Testis (tissue), 2 donors: ENCODE data around the gene DNM3.

Experiments
- POLR2A ChIP-seq: fragments of 450-650 bp; IDR thresholded peaks from one replicate; pipeline ENCODE4 v1.6.1; 2017; ENCODE audit warnings: antibody characterized with exemption, mild to moderate bottlenecking, moderate library complexity
- TF ChIP-seq, protein P1 (sequence below), 3 experiments: fragments of 450-650 bp in 2 of 3; fragments of 200-600 bp in 1 of 3; sonication (generic) in 1 of 3; IDR thresholded peaks; one replicate each; pipeline ENCODE4 v1.5.1; 2016 to 2019; ENCODE audit warnings: antibody characterized with exemption in 3 of 3, mild to moderate bottlenecking in 2 of 3, moderate library complexity in 1 of 3

DNA sequence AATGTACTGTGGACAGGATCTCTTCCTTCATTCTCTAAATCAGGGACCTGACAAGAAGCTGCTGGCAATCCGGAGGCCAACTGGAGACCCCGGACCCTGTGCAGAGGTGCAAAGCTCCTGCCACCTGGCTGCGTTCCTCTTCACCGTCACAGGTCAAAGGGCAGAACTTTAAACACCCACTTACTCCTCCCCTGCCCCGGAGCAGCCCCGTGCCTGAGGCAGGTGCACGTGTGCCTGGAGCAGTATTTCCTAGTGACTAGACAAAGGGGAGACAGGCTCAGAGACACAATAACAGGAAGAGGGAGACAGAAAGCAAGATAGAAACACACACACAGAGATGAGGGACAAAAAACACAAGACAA is 609.2 kb downstream of the DNM3 start:
- TF ChIP-seq, protein P1, sequence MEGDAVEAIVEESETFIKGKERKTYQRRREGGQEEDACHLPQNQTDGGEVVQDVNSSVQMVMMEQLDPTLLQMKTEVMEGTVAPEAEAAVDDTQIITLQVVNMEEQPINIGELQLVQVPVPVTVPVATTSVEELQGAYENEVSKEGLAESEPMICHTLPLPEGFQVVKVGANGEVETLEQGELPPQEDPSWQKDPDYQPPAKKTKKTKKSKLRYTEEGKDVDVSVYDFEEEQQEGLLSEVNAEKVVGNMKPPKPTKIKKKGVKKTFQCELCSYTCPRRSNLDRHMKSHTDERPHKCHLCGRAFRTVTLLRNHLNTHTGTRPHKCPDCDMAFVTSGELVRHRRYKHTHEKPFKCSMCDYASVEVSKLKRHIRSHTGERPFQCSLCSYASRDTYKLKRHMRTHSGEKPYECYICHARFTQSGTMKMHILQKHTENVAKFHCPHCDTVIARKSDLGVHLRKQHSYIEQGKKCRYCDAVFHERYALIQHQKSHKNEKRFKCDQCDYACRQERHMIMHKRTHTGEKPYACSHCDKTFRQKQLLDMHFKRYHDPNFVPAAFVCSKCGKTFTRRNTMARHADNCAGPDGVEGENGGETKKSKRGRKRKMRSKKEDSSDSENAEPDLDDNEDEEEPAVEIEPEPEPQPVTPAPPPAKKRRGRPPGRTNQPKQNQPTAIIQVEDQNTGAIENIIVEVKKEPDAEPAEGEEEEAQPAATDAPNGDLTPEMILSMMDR (IDR thresholded peaks at IDR 0.05): no peak
- no peak for TF ChIP-seq POLR2A
